Stimulated activated CD8-positive, alpha-beta memory T cell treated with anti-CD3 and anti-CD28 coated beads, Interleukin-7, amount 100 ng/mL, for 48 hours (primary cell): ENCODE data around the gene C6orf52.
"Not testable (repeated sequence)": the region's sequence is repeated elsewhere in the genome, so short reads cannot be mapped to it uniquely, and the experiment has no call there.

Experiments used
- DNase-seq, 2 donors: peaks; one replicate each; pipeline ENCODE4 v3.0.0-alpha.2; 2020; ENCODE audit warnings: low read depth in 1 of 2; ENCODE audit errors: extremely low read depth in 1 of 2

Gene C6orf52

GRCh38 chr6:10713962-10714361, 19.5 kb upstream of the C6orf52 start:
- DNase-seq: no peak

DNA sequence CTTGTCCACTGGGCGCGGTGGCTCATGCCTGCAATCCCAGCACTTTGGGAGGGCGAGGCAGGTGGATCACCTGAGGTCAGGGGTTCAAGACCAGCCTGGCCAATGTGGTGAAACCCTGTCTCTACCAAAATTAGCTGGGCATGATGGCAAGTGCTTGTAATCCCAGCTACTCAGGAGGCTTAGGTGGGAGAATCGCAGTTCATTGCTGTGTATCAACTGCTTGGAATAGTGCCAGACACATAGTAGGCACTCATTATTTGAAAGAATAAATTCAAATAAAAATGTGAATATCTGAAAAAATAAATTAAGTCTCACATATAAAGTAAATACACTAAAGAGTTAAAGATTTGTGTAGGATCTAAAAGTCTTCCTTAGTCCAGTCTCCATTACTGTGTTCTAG, 2.2 kb upstream of the C6orf52 start:
- DNase-seq: no peak

GRCh38 chr6:10695086-10695657, 756 bp upstream of the C6orf52 start:
- no peak for DNase-seq

DNA sequence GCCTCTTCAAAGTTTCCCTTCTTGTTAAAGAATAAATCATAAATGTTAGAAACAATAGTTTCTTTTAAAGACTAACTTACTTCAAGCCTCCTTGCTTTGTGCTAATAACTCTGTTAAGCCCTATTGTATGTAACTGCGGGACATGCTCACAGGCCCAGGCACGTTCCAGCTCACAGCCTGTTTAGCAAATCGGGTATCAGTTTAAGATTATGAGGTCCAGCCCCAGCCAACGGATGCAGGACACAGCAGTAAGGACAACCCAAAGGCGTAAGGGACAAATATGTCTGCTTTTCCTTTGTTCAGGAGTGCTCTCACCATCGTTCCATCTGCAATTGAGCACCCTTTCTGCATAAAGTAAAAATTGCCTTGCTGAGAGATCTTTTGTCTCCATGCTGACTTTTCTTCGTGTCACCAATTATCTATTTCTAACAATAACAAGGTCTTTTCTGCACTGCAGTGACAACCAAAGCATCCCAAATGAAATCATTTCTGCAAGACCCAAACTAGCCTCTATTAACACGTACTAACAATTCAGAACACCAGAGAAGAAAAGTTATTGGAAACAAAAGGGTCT, 1.4 kb downstream of the C6orf52 start:
- DNase-seq: no peak

DNA sequence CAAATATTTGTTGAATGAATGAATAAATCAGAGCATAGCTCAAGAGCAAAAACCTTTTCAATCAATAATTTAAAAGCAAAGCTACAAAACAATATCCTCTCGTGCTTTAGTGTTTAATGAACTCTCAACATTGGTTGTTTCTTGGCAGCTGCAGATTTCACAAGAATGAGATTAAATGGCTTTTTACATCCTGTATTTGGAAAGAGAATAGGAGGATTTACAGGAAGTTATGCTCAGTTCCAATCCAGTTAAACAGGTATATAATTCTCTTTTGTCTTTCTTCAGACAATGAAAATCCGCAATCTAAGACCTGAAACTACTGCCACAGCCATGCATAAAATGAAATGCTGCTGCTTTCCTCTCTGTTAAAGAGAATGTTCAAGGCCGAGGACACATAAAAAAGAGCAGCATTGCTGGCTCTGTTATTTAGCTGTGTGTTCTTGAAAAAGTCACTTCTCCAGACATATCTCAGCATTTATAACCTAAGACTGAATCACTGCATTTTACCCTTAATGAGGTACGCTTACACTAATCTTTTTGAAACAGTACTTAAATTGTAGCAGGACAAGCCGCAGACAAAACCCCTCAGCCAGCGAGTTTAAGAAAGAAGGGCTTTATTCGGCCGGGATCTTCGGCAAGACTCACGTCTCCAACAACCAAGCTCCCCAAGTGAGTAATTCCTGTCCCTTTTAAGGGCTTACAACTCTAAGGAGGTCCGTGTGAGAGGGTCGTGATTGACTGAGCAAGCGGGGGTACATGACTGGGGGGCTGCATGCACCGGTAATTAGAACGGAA, 3.6 kb downstream of the C6orf52 start:
- DNase-seq: no peak

DNA sequence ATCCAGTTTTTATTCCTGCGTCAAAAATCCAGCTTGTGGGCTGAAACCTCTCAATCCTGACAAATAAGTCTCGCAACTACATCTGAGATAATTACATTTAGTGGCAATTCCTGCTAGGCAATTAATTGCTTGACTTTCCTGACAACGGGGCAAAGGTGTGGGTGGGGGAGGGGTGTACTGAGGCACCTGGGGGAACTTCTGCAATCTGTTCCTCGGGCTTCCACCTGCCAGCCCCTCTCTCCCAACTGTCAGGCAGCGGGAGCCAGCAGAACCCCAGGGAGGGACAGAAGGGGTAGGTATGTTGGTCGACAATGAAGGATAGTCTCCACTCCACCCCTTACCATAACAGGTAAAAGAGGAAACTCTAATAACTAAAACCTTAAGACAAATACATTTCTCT, 6.8 kb downstream of the C6orf52 start:
- DNase-seq: no peak

- DNase-seq: no peak
Observed at GRCh38 chr6:10686901-10687300, 7.5 kb downstream of the C6orf52 start.

DNA sequence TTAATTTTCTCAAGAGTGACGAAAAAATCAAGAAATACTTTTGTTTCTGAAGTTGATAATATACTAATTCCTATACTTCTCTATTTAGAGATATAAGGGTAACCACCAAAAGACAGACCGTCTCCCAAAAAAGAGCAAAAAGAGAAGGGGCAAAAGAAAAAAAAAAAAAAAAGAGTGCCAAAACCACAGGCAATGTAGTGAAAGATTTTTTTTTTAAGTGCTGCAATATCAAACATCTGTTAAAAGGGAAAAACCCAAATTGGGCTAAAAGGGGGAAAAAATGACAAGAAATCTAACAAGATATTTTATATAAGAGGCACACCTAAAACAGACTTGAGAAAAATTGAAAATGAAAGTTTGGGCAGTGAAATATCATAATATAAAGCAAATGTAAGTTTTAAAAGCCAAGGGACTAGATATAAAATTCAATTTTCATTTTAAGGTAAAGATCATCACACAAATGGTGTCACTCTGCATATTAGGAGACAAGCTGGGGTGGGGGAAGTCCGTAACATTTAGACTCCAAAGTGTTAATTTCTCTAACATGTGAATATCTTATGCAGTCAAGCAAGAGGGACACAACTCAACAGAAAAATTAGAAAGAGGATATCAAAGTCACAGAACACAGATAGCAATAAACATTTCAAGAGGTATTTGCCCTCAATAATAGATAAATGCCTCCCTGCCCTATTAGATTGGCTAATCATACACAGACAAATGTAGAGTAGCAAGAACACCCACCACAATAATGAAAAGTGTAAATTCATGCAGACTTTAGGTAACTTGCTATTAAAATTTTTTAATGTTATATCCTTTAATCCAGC, 9.1 kb downstream of the C6orf52 start:
- DNase-seq: no peak

DNA sequence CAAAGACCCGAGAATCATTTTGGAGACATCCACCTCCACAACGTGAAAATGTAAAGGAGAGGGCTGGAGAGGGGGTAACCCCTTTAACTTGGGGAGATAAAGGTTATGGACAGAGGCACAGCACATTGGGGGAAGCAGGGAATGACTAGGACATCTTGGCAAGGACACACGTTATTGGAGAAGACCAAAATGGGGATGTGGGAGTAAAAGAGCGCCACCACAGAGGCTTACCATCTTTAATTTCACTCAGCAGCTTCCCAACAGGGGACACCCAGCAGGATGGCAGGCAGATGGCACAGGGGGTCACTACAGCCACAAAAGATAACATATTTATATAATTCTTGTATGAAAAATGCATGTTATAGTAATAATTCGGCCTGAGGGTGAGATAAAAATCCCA, 9.8 kb downstream of the C6orf52 start:
- no peak for DNase-seq

- no peak for DNase-seq
Observed at GRCh38 chr6:10682355-10682988, 11.9 kb downstream of the C6orf52 start.

DNA sequence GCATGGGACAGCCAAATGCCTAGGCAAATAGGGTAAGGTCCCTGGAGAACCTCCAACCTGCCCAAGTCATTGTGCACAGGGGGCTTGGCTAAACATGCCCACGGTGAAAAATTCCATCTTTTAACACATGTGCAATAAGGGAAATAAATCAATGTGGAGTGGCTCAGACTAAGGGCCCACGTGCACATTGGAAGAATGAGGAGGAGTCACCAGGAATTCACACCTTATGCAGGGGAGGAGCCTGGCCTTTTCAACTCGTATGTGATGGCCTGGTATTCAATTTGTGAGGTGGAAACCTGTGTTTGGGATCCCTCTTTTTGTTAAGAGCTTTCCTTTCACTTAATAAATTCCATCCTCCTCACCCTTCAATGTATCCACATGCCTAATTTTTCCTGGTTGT, 12.6 kb downstream of the C6orf52 start:
- DNase-seq: no peak

DNA sequence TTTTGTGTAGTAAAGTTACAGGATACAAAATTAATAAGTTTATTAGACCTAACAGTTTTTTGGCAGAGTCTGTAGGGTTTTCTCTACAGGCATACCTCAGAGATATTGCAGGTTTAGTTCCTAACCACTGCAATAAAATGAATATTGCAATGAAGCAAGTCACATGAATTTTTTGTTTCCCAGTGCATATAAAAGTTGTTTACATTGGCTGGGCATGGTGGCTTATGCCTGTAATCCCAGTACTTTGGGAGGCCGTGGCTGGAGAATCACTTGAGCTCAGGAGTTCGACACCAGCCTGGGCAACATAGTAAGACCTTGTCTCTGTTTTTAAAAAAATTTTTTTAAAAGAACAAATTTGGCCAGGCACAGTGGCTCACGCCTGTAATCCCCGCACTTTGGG, 16.0 kb downstream of the C6orf52 start:
- no peak for DNase-seq

- no peak for DNase-seq
Observed at GRCh38 chr6:10676403-10676802, 18.0 kb downstream of the C6orf52 start.

DNA sequence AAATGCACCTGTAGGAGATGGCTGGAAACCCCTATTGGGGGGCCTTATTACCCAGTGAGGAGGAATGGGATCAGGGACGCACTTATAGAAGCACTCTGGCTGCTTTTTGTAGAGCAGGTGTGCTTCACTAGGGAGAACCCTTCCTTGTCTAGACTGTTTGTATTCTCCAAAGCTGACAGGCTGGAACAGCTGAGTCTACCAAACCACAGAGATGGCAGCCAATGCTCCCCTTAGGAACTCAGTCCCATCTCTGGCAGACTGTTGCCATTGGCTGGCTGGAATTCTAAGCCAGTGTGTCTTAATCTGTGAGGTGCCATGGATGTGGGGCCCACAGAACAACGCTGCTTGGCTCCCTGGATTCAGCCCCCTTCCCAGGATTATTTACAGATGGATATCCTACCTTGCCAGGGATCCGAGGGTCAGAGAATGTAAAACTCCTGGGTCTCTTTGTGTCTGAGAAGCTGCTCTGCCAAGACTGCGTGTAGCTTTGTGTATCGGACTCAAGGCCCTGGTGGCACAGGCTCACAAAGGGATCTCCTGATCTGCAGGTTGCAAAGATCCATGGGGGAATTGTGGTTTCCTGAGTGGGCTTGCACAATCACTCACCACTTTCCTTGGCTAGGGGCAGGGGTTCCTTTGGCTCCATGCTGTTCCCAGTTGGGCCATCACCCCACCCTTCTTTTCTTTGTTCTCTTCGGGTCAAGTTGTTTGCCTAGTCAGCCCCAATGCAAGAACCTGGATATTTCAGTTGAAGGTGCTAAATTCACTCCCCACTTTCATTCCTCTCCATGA, 26.1 kb downstream of the C6orf52 start:
- no peak for DNase-seq

GRCh38 chr6:10665595-10665994, 28.8 kb downstream of the C6orf52 start:
- DNase-seq: not testable (repeated sequence)

DNA sequence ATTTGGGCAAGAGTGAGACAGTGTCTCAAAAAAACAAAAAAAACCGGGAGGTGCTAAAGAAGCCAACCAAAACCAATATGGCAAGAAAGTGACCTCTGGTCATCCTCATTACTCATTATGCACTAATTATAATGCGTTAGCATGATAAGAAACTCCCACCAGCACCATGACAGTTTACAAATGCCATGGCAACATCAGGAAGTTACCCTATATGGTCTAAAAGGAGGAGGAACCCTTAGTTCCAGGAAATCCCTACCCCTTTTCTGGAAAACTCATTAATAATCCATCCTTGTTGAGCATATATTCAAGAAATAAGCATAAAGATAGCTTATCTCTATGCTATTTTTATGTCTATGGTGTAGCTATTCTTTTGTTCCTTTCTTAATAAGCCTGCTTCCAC, 31.7 kb downstream of the C6orf52 start:
- DNase-seq: no peak

DNA sequence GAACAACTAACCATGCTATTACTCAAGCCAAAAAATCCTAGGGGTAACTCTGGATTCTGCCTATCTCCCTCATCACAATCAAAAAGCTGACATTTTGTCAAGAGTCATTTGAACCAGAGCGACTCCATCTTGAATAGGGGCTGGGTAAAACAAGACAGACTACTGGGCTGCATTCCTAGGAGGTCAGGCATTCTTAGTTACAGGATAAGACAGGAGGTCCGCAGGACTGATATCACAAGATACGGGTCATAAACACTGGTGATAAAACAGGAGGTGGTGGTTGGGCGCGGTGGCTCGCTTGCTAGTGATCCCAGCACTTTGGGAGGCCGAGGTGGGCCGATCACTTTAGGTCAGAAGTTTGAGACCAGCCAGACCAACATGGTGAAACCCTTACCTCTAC, 32.2 kb downstream of the C6orf52 start:
- DNase-seq: no peak

DNA sequence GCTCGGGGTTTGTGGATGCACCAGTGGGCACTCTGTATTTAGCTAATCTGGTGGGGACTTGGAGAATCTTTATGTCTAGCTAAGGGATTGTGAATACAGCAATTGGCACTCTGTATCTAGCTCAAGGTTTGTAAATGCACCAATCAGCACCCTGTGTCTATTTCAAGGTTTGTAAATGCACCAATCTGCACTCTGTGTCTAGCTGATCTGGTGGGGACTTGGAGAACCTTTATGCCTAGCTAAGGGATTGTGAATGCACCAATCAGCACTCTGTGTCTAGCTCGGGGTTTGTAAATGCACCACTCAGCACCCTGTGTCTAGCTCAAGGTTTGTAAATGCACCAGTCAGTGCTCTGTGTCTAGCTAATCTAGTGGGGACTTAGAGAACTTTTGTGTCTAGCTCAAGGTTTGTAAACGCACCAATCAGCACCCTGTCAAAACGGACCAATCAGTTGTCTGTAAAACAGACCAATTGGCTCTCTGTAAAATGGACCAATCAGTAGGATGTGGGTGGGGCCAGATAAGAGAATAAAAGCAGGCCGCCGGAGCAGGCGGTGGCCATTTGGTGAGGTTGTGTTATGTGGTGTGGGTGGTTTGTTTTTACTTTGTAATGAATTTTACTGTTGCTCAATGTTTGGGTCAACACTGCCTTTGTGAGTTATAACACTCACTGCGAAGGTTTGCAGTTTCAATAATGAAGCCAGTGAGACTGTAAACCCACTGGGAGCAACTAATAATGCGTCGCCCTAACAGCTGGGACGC, 33.8 kb downstream of the C6orf52 start:
- DNase-seq: not testable (repeated sequence)

DNA sequence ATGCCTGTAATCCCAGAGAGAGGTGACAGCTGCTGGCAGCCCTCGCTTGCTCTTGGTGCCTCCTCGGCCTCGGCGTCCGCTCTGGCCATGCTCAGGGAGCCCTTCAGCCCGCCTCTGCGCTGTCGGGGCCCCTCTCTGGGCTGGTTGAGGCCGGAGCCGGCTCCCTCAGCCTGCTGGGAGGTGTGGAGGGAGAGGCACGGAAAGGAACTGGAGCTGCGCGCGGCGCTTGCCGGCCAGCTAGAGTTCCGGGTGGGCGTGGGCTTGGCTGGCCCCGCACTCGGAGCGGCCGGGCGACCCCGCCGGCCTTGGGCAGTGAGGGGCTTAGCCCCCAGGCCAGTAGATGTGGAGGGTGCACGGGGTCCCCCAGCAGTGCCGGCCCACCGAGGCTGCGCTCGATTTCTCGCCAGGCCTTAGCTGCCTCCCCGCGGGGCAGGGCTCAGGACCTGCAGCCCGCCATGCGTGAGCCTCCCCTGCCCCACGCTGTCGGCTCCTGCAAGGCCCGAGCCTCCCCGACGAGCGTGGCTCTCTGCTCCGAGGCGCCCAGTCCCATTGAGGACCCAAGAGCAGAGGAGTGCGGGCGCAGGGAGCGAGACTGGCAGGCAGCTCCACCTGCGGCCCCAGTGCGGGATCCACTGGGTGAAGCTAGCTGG, 34.6 kb downstream of the C6orf52 start:
- no peak for DNase-seq
